MM.1S (cell line): ENCODE results near the gene C2.
"Not testable (repeated sequence)": the region's sequence is repeated elsewhere in the genome, so short reads cannot be mapped to it uniquely, and the experiment has no call there.

Source experiments
- DNase-seq: peaks from one replicate; pipeline ENCODE4 v3.0.0-alpha.2; 2015
- H2AFZ ChIP-seq: fragments of 300-600 bp; sonication (generic); 2 replicates; pipeline ENCODE4 v1.6.0; 2016; ENCODE audit warnings: antibody characterized with exemption, low read length
- H3F3A ChIP-seq: fragments of 300-600 bp; sonication (generic); 2 replicates; pipeline ENCODE4 v1.6.1; 2016; ENCODE audit warnings: mild to moderate bottlenecking, antibody characterized with exemption, low read length, moderate library complexity, mixed read lengths; ENCODE audit not compliant: insufficient read depth
- H3K27ac ChIP-seq: fragments of 300-600 bp; sonication (generic); 2 replicates; pipeline ENCODE4 v1.5.1; 2016; ENCODE audit warnings: mild to moderate bottlenecking, low read length
- H3K27me3 ChIP-seq: fragments of 300-600 bp; sonication (generic); replicated peaks from 2 replicates; pipeline ENCODE4 v1.6.0; 2016; ENCODE audit warnings: low read length; ENCODE audit not compliant: insufficient read depth
- H3K36me3 ChIP-seq: fragments of 300-600 bp; sonication (generic); replicated peaks from 2 replicates; pipeline ENCODE4 v1.6.1; 2016; ENCODE audit warnings: mild to moderate bottlenecking, low read length, mixed read lengths; ENCODE audit not compliant: insufficient read depth
- H3K4me1 ChIP-seq: fragments of 300-600 bp; sonication (generic); 2 replicates; pipeline ENCODE4 v1.6.1; 2016; ENCODE audit warnings: low read length, mixed read lengths
- H3K4me2 ChIP-seq: fragments of 300-600 bp; sonication (generic); 2 replicates; pipeline ENCODE4 v1.6.0; 2016; ENCODE audit warnings: low read depth, low read length
- H3K4me3 ChIP-seq: fragments of 300-600 bp; sonication (generic); 2 replicates; pipeline ENCODE4 v1.5.1; 2016; ENCODE audit warnings: low read length, mixed read lengths
- H3K79me2 ChIP-seq: fragments of 300-600 bp; sonication (generic); 2 replicates; pipeline ENCODE4 v1.6.1; 2016; ENCODE audit warnings: mixed run types, low read length, mixed read lengths
- H3K9ac ChIP-seq: fragments of 300-600 bp; sonication (generic); 2 replicates; pipeline ENCODE4 v1.6.1; 2016; ENCODE audit warnings: low read length, mixed read lengths
- H3K9me2 ChIP-seq: fragments of 300-600 bp; sonication (generic); replicated peaks from 2 replicates; pipeline ENCODE4 v1.6.1; 2016; ENCODE audit warnings: mild to moderate bottlenecking, low read length, mixed read lengths; ENCODE audit not compliant: insufficient read depth
- H3K9me3 ChIP-seq: fragments of 300-600 bp; sonication (generic); replicated peaks from 2 replicates; pipeline ENCODE4 v1.6.1; 2016; ENCODE audit warnings: mild to moderate bottlenecking, low read length, mixed read lengths; ENCODE audit not compliant: insufficient read depth
- H4K20me1 ChIP-seq: fragments of 300-600 bp; sonication (generic); 2 replicates; pipeline ENCODE4 v1.6.1; 2016; ENCODE audit warnings: mild to moderate bottlenecking, low read length, moderate library complexity, mixed read lengths; ENCODE audit not compliant: insufficient read depth
- CTCF ChIP-seq: fragments of 300-600 bp; sonication (generic); IDR thresholded peaks from 2 replicates; pipeline ENCODE4 v1.5.1; 2016; ENCODE audit warnings: antibody characterized with exemption, low read length, mixed read lengths
- EZH2 ChIP-seq: fragments of 300-600 bp; sonication (generic); optimal IDR thresholded peaks from 2 replicates; pipeline ENCODE3; 2017; ENCODE audit warnings: low read depth, mild to moderate bottlenecking, antibody characterized with exemption, low read length, mixed read lengths
- EZH2phosphoT487 ChIP-seq: fragments of 300-600 bp; sonication (generic); IDR thresholded peaks from 2 replicates; pipeline ENCODE4 v1.6.1; 2018; ENCODE audit warnings: antibody characterized with exemption, low read length

C2 gene

GRCh38 chr6:31908791-31909190, 18.7 kb upstream of the C2 start:
- H3K9me3 ChIP-seq, result no peaks in the 10 kb centered on the region
- H3F3A ChIP-seq, result peaks cover 8% of the 10 kb centered on the region
- no peaks in the 10 kb centered on the region for H3K36me3 ChIP-seq
- H3K9me2 ChIP-seq, result no peaks in the 10 kb centered on the region
- peak overlapping the region; percentile 10; the same call in 1 of the 2 replicates for H3K4me3 ChIP-seq
- no peaks in the 10 kb centered on the region for H4K20me1 ChIP-seq
- no peaks in the 10 kb centered on the region for H3K27me3 ChIP-seq
- H3K4me2 ChIP-seq, result peak overlapping the region; percentile 56
- peak overlapping the region; percentile 51; the same call in 1 of the 2 replicates for H3K27ac ChIP-seq
- DNase-seq, result peak; percentile 46
- H3K9ac ChIP-seq, result peak overlapping the region; percentile 25; the same call in 1 of the 2 replicates
- no peaks in the 10 kb centered on the region for H3K79me2 ChIP-seq
- 0 out of 2 replicates have a peak overlapping the region, but pooled peaks have one; percentile 7 for H2AFZ ChIP-seq
- no peak for TF ChIP-seq CTCF
- TF ChIP-seq EZH2phosphoT487, result no peak
- no peak for TF ChIP-seq EZH2
- H3K4me1 ChIP-seq, result peaks cover 14% of the 10 kb centered on the region; the same call in 1 of the 2 replicates

- DNase-seq, H3K79me2 ChIP-seq, H3F3A ChIP-seq, H3K27me3 ChIP-seq, H4K20me1 ChIP-seq, H3K4me3 ChIP-seq, H2AFZ ChIP-seq, H3K36me3 ChIP-seq, H3K9ac ChIP-seq, H3K9me2 ChIP-seq, H3K9me3 ChIP-seq, H3K27ac ChIP-seq: not testable (repeated sequence)
- peak overlapping the region; percentile 56 for H3K4me2 ChIP-seq
- peaks cover 14% of the 10 kb centered on the region; the same call in 1 of the 2 replicates for H3K4me1 ChIP-seq
Observed at GRCh38 chr6:31909298-31909697, 18.2 kb upstream of the C2 start.

GRCh38 chr6:31911826-31912585, 15.5 kb upstream of the C2 start:
- TF ChIP-seq CTCF, result no peak
- no peak for TF ChIP-seq EZH2
- no peak for TF ChIP-seq EZH2phosphoT487
- Histone ChIP-seq H3K27ac (no peak overlapping the region), H2AFZ (no peak overlapping the region), H3K9me3 (no peaks in the 10 kb centered on the region), H3K4me2 (no peak overlapping the region), H3K79me2 (no peaks in the 10 kb centered on the region), H3F3A (peaks cover 8% of the 10 kb centered on the region; the same call in 1 of the 2 replicates), H4K20me1 (no peaks in the 10 kb centered on the region), H3K9ac (no peak overlapping the region), H3K9me2 (no peaks in the 10 kb centered on the region), H3K36me3 (no peaks in the 10 kb centered on the region), H3K27me3 (no peaks in the 10 kb centered on the region), H3K4me1 (peaks cover 14% of the 10 kb centered on the region; the same call in 1 of the 2 replicates), H3K4me3 (no peak overlapping the region)
- no peak for DNase-seq

DNA sequence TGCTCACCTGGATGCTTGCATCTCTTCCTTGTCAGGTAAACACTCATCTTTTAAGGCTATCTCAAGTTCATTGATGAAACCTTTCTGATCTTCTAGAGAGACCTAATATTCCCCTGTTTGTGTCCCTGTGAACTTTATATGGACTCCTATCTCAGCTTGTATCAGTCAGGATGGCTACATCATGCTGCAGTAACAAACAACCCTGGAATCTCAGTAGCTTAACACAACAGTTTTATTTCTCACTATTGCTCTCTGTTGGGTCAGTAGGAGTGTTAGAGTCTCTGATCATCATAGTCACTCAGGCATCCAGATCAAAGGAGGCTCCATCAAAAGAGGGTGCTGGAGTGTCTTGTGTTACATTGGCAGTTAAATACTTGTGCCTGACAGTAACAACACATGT, 12.2 kb upstream of the C2 start:
- H3K27ac ChIP-seq, result no peak overlapping the region
- no peak overlapping the region for H3K9ac ChIP-seq
- no peaks in the 10 kb centered on the region for H3F3A ChIP-seq
- no peak for TF ChIP-seq CTCF
- no peak for TF ChIP-seq EZH2
- no peak for TF ChIP-seq EZH2phosphoT487
- H3K27me3 ChIP-seq, result no peaks in the 10 kb centered on the region
- H3K36me3 ChIP-seq, result no peaks in the 10 kb centered on the region
- no peaks in the 10 kb centered on the region for H3K4me1 ChIP-seq
- H3K9me3 ChIP-seq, result no peaks in the 10 kb centered on the region
- no peak overlapping the region for H2AFZ ChIP-seq
- H3K4me2 ChIP-seq, result no peak overlapping the region
- no peaks in the 10 kb centered on the region for H3K79me2 ChIP-seq
- no peak overlapping the region for H3K4me3 ChIP-seq
- no peak for DNase-seq
- H3K9me2 ChIP-seq, result no peaks in the 10 kb centered on the region
- H4K20me1 ChIP-seq, result no peaks in the 10 kb centered on the region
